ENCODE results near the gene IL1RAPL1.

GRCh38 chrX:29435396-29435795, 848.1 kb downstream of the IL1RAPL1 start:
- no peak for TF ChIP-seq CTCF (IDR thresholded peaks at IDR 0.05 in 4 of 5, conservative IDR thresholded peaks at IDR 0.05 in 1 of 5)
- TF ChIP-seq POLR2A (IDR thresholded peaks at IDR 0.05) = no peak

Measured in gastrocnemius medialis (tissue), 4 donors.